Ramos (cell line): ENCODE data around the gene IL9.

Source experiments
- in situ Hi-C: fragments of 300-500 bp; cut with MboI; formaldehyde crosslinking; loops from one replicate; pipeline ENCODE4 v1.14.3; 2022; ENCODE audit warnings: low sequenced_read_pairs; ENCODE audit not compliant: unreplicated experiment

IL9 gene

GRCh38 chr5:135895474-135896006, at the start of gene IL9:
TSS of gene IL9 (minus strand) at chr5:135895841. CDS start at chr5:135895816, 25 bp downstream.
- in situ Hi-C loops = no loop called here

DNA sequence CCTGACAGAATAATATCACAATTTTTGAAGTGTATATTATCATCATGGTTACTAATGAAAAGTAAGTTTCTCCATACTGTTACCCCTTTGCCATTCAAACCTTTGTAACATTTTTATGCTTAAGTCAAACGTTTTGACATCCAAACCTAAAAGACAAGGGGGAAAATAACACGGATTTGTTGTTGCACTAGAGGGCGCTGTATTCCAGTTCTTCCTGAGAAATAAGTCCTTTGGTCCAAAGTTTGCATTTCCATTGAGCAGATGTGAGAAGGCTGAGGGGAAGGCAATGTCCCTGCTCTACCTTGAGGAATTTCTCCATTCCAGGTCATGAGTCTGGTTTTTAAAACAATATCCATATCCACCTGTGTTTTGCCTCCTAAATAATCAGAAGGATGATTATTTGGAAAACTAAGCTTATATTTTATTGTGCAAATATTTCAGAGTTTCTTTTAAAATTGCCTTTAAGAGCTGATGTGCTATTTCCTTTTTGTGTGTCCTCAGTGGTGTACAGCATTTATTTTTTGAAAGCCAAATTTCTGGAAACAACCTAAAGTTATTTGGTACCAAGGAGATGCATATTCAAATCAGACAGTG, 49.4 kb upstream of the IL9 start:
- in situ Hi-C loops = no loop called here

DNA sequence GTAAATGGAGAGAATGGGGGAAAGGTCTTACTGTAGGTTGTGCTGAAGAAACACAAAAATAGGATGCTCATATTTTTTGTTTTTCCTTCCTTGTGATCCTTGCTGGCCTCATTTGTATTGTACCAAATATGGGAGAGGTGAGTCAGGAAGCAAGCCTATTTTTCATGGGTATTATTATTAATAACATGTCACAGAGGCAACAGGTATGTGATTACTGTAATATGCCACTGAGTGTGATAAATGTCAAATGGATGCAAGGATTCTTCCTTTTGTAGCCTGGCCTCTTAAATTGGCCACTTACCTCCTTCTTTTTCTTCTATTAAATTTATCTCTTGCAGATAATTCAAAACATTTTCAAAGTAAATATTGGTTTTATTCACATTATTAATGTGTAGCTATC, 48.9 kb upstream of the IL9 start:
- in situ Hi-C loops = no loop called here

DNA sequence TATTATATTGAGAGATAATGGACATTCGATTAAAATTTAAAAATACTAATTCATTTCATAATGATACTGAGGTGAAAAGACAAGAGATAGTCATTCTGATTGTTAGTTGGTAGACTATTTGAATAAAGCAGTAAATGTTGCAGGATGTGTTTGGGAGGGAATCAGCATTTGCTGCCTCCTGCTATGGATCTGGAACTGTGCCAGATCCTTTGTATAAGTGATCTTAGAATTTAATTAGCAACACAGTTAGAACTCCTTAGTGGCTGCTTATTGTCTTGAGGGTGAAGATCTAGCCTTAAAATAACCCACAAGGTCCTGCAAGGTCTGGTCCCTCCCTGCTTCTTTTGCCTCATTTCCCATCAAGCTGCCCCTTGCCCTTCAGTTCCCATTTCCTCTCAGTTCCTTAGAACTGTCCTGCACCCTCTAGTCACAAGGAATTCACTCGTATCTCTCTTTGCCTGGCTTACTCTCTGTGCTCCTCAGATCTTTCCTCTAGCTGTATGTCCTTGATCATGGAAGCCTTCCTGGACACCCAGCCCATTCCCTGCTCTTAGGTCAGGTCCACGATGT, 46.6 kb upstream of the IL9 start:
- in situ Hi-C loops = no loop called here

- in situ Hi-C loops = no loop called here
Measured at GRCh38 chr5:135941711-135942110, 46.1 kb upstream of the IL9 start.

GRCh38 chr5:135937245-135937911, 41.7 kb upstream of the IL9 start:
- in situ Hi-C loops = no loop called here

DNA sequence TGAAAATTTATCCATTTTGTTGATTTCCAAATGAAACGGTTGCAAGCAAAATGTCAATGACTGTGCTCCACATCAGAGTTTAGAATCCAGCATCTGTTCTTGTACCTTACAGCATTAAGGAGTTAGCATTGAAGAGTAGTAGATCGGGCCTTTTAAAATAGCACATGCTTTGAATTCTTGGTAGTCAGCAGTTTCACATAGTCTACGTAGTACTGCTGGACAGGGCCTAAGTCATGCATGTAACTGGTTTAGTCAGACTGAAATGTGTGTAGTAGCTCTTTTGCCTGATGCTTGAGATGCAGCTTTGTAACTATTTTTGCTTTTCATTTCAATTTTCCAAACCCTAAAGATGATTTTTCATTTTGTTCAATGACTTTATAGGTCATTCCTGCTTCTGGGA, 39.3 kb upstream of the IL9 start:
- in situ Hi-C loops = no loop called here

DNA sequence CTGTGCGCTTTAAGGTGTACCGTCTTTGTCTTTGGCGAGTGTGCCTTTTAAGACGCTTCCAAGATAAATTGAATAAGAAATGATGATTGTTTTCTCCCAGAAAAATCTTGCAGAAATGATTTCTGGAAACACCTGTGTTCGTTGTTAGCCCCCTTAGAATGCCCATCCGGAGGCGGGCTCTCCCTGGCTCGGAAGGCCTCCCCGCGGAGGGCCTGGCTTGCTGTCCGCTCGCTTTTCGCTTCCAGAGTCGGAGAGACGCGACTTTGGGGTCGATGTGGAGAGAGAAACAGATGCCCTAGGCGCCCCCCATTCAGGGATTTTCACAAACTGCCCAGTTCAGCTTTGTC, 35.3 kb upstream of the IL9 start:
- in situ Hi-C loops = no loop called here

DNA sequence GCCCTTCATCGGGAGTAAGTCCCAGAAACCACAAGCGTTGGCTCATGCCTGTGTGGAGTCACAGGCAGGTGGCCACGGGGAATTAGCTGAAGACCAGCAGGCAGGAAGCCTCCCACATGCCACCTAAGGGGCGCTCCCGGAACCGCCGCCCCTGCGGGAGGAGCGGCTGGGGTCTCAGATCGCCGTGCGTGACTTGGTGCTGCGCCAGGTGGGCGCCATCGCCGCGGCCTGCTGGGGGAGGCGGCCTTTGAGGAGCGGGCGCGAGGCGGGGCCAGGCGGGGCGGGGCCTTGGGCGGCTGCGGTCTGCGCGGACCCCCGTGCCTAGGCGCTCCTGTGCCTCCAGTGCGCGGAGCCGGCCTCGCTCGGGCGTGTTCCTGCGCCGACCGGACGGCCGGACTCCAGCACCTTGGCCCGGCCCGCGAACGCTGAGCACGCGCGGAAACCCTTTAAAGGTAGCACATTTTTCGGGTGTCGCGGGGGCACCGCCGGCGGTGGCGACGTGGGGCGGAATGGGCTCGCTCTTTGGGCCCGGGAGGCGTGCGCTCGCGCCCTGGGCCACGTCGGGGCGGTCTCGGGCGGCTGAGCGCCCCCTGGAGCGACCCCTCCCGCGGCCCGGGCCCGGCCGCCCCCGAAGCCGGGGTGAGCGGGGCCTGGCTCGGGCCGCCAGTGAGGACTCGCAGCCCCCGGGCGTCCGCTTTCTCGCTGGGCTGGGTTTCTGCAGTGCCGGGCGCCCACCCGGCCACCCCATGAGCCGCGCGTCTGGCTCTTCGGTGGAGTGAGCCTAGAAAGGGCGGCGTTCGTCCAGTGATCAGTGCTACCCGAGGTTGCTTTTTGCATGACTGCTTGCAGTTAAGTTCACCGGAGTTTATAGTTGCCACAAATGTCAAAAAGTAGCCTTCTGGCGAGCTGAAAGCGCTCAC, 34.6 kb upstream of the IL9 start:
- in situ Hi-C loops = no loop called here

- in situ Hi-C loops = no loop called here
Measured at GRCh38 chr5:135921388-135921787, 25.7 kb upstream of the IL9 start.

- in situ Hi-C loops = no loop called here
Measured at GRCh38 chr5:135920199-135920598, 24.6 kb upstream of the IL9 start.

DNA sequence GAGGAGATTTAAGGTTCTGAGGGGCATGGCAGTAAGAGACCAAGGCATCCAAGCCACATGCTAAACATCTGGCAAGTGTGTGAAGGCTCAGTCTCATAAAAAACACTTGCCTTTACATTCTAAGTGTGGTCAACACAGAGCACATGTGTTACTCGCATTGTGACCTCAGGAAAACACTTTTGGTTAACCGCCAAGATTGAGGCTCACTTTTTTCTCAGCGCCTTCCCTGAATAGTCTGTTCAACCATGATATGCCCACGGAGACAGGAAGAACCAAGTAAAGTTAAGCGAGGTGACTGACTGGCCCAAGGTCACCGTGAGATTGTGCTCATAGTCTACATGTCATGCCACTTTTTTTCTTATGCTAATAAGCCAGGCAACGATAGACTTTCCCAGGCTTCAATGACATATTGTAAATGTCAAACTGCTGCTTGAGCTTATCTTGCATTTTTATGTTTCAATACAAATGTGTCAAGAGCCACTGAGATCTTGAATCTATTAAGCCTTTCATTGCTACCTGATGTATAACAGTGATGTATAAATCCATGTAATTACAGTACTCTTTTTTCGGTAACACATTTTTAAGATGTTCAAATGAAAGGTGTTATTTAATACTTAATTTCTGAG, 21.1 kb upstream of the IL9 start:
- in situ Hi-C loops = no loop called here

DNA sequence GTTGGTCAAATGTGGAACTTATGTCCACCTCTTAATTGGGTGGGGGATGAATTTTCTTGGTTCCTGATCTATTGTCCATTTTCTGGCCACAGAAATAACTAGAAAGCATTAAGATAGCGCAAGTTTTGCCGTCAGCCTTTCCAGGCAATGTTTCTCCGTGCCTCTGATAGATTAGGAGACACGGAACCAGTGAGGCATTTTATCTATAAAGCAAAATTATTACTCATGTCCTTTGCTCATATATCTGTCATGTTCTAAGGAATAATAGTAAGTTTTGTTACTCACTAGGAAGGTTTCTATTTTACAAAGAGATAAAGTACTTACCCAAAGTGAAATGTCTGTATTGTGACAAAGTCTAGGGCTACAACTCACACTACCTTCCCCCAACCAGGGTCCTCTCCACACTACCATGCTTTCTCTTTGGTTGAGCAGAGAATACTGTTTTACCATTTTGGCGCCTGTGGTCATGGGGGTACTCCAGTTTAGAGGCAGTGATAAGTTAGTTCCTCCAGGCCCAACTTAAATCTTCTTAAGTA, 19.9 kb upstream of the IL9 start:
- in situ Hi-C loops = no loop called here

- in situ Hi-C loops = no loop called here
Measured at GRCh38 chr5:135913713-135914626, 18.3 kb upstream of the IL9 start.

DNA sequence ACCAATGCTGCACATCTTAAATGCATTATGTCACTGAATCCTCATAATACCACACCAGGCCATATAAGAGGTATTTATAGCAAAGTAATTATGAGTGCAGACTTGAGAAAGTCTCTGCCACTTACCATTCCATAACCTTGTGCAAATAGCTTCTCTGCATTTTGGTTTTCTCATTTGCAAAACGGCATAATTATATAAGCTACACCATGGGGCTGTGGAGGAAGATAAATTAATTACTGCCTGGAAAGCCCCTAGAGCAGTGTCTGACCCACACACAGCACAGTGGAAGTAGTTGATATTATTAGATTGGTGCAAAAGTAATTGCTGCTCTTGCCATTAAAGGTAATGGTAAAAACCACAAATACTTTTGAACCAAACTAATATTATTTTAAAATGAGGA, 9.5 kb upstream of the IL9 start:
- in situ Hi-C loops = no loop called here

DNA sequence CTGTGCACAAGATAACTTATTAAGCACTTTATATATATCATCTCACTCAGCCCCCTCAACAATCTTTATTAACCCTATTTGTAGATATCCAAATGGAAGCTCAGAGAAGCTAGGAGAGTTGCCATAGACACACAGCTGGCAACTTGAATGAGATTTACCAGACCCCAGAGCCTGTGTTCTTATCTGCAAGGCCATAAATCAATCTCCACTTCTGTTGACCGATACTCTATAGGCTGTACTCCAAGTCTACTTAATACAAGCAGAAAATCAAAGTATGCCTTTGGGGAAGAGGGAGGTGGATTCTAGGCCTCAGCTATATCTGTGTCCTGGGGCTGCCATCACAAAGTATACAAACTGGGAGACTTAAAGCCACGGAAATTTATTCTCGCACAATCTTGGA, 6.0 kb upstream of the IL9 start:
- in situ Hi-C loops = no loop called here

- in situ Hi-C loops = no loop called here
Measured at GRCh38 chr5:135900276-135900675, 4.6 kb upstream of the IL9 start.

GRCh38 chr5:135898651-135899050, 3.0 kb upstream of the IL9 start:
- in situ Hi-C loops = no loop called here

DNA sequence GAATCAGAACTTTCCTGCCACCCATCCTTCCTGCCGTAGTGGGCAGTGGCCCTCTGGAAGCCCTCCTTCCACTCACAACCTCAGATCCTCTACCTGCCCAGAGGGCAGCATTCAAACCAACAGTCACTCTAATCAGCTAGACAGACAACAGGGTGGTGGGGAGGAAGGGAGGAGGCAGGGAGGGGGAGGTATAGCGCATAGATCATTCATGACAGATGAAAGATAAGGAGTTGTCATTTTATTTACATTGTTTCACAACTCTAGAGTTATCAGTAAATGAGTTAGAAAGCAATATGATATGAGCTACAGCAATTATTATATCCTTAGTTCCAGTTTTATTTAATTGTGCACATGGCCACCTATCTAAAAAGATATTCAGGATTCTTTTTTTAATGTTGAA, 852 bp downstream of the IL9 start:
- in situ Hi-C loops = no loop called here
